Activated CD4-positive, alpha-beta T cell treated with anti-CD3 and anti-CD28 coated beads, Interleukin-2, amount 10 ng/mL, durations not matched to agents 7 days and 5 days (primary cell): ENCODE data around the gene ATP13A3. TPM values are rescaled to one million over a fixed set of nuclear protein-coding genes. Genes with fewer than 3 reads are reported as not detected.

Experiments used
- CTCF ChIA-PET: fragments of 350-600 bp; sonication (Branson Sonifier 250); formaldehyde crosslinking; loops from one replicate; lab custom pipeline; 2021; ENCODE audit warnings: antibody characterized with exemption; lab: Charles Lee
- POLR2A ChIA-PET: fragments of 350-600 bp; sonication (Branson Sonifier 250); formaldehyde crosslinking; loops from one replicate; lab custom pipeline; 2021; ENCODE audit warnings: antibody characterized with exemption; lab: Charles Lee
- DNase-seq: peaks from one replicate; pipeline ENCODE4 v3.0.0-alpha.2; 2020
- H3K27ac Mint-ChIP-seq: one replicate; pipeline ENCODE4 v1.8.0; 2021; ENCODE audit warnings: mild to moderate bottlenecking, moderate library complexity, mixed read lengths
- H3K27me3 Mint-ChIP-seq: one replicate; pipeline ENCODE4 v1.8.0; 2021; ENCODE audit warnings: mixed read lengths
- H3K36me3 Mint-ChIP-seq: one replicate; pipeline ENCODE4 v1.8.0; 2021; ENCODE audit warnings: low read depth, mixed read lengths
- H3K4me1 Mint-ChIP-seq: one replicate; pipeline ENCODE4 v1.8.0; 2021; ENCODE audit warnings: mixed read lengths
- H3K4me3 Mint-ChIP-seq: one replicate; pipeline ENCODE4 v1.8.0; 2021; ENCODE audit warnings: mild to moderate bottlenecking, moderate library complexity, mixed read lengths
- H3K9me3 Mint-ChIP-seq: one replicate; pipeline ENCODE4 v1.8.0; 2021; ENCODE audit warnings: mixed read lengths
- total RNA-seq, 2 experiments: library from RNA; stranded (reverse); gene quantifications; one replicate each; pipeline ENCODE4 v1.2.3, GENCODE V29; 2021

Gene ATP13A3
- total RNA-seq, 2 experiments from 2014 or later, result 59.2 to 73.8 TPM

- Mint-ChIP-seq H3K36me3 (peaks cover 33% of the 10 kb centered on the region), H3K27me3 (no peaks in the 10 kb centered on the region), H3K4me1 (peaks cover 2% of the 10 kb centered on the region), H3K27ac (no peak overlapping the region), H3K4me3 (no peak overlapping the region), H3K9me3 (no peaks in the 10 kb centered on the region)
- ChIA-PET CTCF (no interaction called here), POLR2A (no interaction called here)
- DNase-seq, result no peak
These were observed 68.1 kb downstream of the ATP13A3 start for GRCh38 chr3:194418671-194419070.

- peaks cover 21% of the 10 kb centered on the region for H3K36me3 Mint-ChIP-seq
- ChIA-PET CTCF (interaction anchor here (1.3 to 1.4 kb wide), 2 partner anchors 10 to 67 kb away, joined by 3 to 6 read pairs; no protein-coding TSS in a partner anchor), POLR2A (no interaction called here)
- DNase-seq, result no peak
- no peaks in the 10 kb centered on the region for H3K27me3 Mint-ChIP-seq
- H3K4me1 Mint-ChIP-seq, result peaks cover 11% of the 10 kb centered on the region
- H3K4me3 Mint-ChIP-seq, result no peak overlapping the region
- H3K9me3 Mint-ChIP-seq, result no peaks in the 10 kb centered on the region
- H3K27ac Mint-ChIP-seq, result no peak overlapping the region
These were observed 79.4 kb downstream of the ATP13A3 start for GRCh38 chr3:194407423-194407822.

- H3K4me3 Mint-ChIP-seq, result no peak overlapping the region
- H3K4me1 Mint-ChIP-seq, result peaks cover 3% of the 10 kb centered on the region
- H3K36me3 Mint-ChIP-seq, result peaks cover 18% of the 10 kb centered on the region
- H3K27me3 Mint-ChIP-seq, result no peaks in the 10 kb centered on the region
- CTCF ChIA-PET, result interaction anchor here (0.6 to 1.3 kb wide), 4 partner anchors 8 to 162 kb away, joined by 3 read pairs; no protein-coding TSS in a partner anchor
- no peak for DNase-seq
- no peak overlapping the region for H3K27ac Mint-ChIP-seq
- POLR2A ChIA-PET, result no interaction called here
- no peaks in the 10 kb centered on the region for H3K9me3 Mint-ChIP-seq
These were observed 81.0 kb downstream of the ATP13A3 start for GRCh38 chr3:194405766-194406165.

GRCh38 chr3:194404365-194405140, 82.2 kb downstream of the ATP13A3 start:
- H3K27me3 Mint-ChIP-seq, result no peaks in the 10 kb centered on the region
- H3K36me3 Mint-ChIP-seq, result peaks cover 17% of the 10 kb centered on the region
- H3K27ac Mint-ChIP-seq, result no peak overlapping the region
- CTCF ChIA-PET, result interaction anchor here (0.6 kb wide), 2 partner anchors 70 to 763 kb away, joined by 3 read pairs; no protein-coding TSS in a partner anchor
- H3K4me1 Mint-ChIP-seq, result peaks cover 10% of the 10 kb centered on the region
- H3K9me3 Mint-ChIP-seq, result no peaks in the 10 kb centered on the region
- H3K4me3 Mint-ChIP-seq, result no peak overlapping the region
- POLR2A ChIA-PET, result no interaction called here
- peak; percentile 71 for DNase-seq

- peaks cover 16% of the 10 kb centered on the region for H3K27me3 Mint-ChIP-seq
- H3K27ac Mint-ChIP-seq, result no peak overlapping the region
- CTCF ChIA-PET, result interaction anchor here (0.5 to 1.5 kb wide), 2 partner anchors 66 to 1494 kb away, joined by 4 to 5 read pairs; no protein-coding TSS in a partner anchor
- no peak overlapping the region for H3K4me3 Mint-ChIP-seq
- POLR2A ChIA-PET, result interaction anchor here (0.6 kb wide), 1 partner anchor 2000 kb away, joined by 3 read pairs; no protein-coding TSS in a partner anchor
- DNase-seq, result no peak
- peaks cover 36% of the 10 kb centered on the region for H3K4me1 Mint-ChIP-seq
- peaks cover 6% of the 10 kb centered on the region for H3K36me3 Mint-ChIP-seq
- no peaks in the 10 kb centered on the region for H3K9me3 Mint-ChIP-seq
These were observed 84.9 kb downstream of the ATP13A3 start for GRCh38 chr3:194401868-194402329.

GRCh38 chr3:194401346-194401745, 85.5 kb downstream of the ATP13A3 start:
- ChIA-PET CTCF (interaction anchor here (0.6 to 1.5 kb wide), 3 partner anchors 65 to 235 kb away, joined by 3 to 5 read pairs (median 4); no protein-coding TSS in a partner anchor), POLR2A (no interaction called here)
- peaks cover 6% of the 10 kb centered on the region for H3K36me3 Mint-ChIP-seq
- no peak overlapping the region for H3K27ac Mint-ChIP-seq
- H3K9me3 Mint-ChIP-seq, result no peaks in the 10 kb centered on the region
- no peak overlapping the region for H3K4me3 Mint-ChIP-seq
- DNase-seq, result no peak
- H3K4me1 Mint-ChIP-seq, result peaks cover 40% of the 10 kb centered on the region
- H3K27me3 Mint-ChIP-seq, result peaks cover 16% of the 10 kb centered on the region

GRCh38 chr3:194399874-194400411, 86.9 kb downstream of the ATP13A3 start:
- ChIA-PET CTCF (interaction anchor here (0.8 to 1.2 kb wide), 3 partner anchors 41 to 730 kb away, joined by 3 read pairs; no protein-coding TSS in a partner anchor), POLR2A (no interaction called here)
- H3K9me3 Mint-ChIP-seq, result no peaks in the 10 kb centered on the region
- no peak overlapping the region for H3K4me3 Mint-ChIP-seq
- peak overlapping the region; percentile 37 for H3K27ac Mint-ChIP-seq
- H3K4me1 Mint-ChIP-seq, result peaks cover 54% of the 10 kb centered on the region
- H3K27me3 Mint-ChIP-seq, result peaks cover 16% of the 10 kb centered on the region
- DNase-seq, result no peak
- H3K36me3 Mint-ChIP-seq, result peaks cover 6% of the 10 kb centered on the region

- POLR2A ChIA-PET, result no interaction called here
- H3K9me3 Mint-ChIP-seq, result no peaks in the 10 kb centered on the region
- peaks cover 54% of the 10 kb centered on the region for H3K4me1 Mint-ChIP-seq
- no peak for DNase-seq
- CTCF ChIA-PET, result interaction anchor here (0.8 to 1.2 kb wide), 4 partner anchors 42 to 729 kb away, joined by 3 read pairs; no protein-coding TSS in a partner anchor
- peak within 1 kb of the TSS; percentile 73 for H3K4me3 Mint-ChIP-seq
- H3K27me3 Mint-ChIP-seq, result peaks cover 16% of the 10 kb centered on the region
- peak within 1 kb of the TSS; percentile 86 for H3K27ac Mint-ChIP-seq
- peaks cover 6% of the 10 kb centered on the region for H3K36me3 Mint-ChIP-seq
These were observed 87.6 kb downstream of the ATP13A3 start, which contains the start of gene GP5 for GRCh38 chr3:194399166-194399565. Gene GP5 (minus strand): TSS chr3:194399266. CDS start chr3:194398282, 984 bp downstream.

- Mint-ChIP-seq H3K9me3 (no peaks in the 10 kb centered on the region), H3K27ac (peak overlapping the region; percentile 86), H3K4me1 (peaks cover 54% of the 10 kb centered on the region), H3K36me3 (peaks cover 6% of the 10 kb centered on the region), H3K27me3 (peaks cover 17% of the 10 kb centered on the region), H3K4me3 (peak overlapping the region; percentile 73)
- ChIA-PET POLR2A (no interaction called here), CTCF (interaction anchor here (0.5 to 2.6 kb wide), 12 partner anchors 8 to 916 kb away, joined by 3 to 8 read pairs (median 4); no protein-coding TSS in a partner anchor)
- DNase-seq, result peak; percentile 26
These were observed 89.0 kb downstream of the ATP13A3 start for GRCh38 chr3:194397757-194398312.

- Mint-ChIP-seq H3K9me3 (no peaks in the 10 kb centered on the region), H3K4me1 (peaks cover 54% of the 10 kb centered on the region), H3K4me3 (peak overlapping the region; percentile 73), H3K27ac (peak overlapping the region; percentile 86), H3K36me3 (peaks cover 4% of the 10 kb centered on the region), H3K27me3 (peaks cover 20% of the 10 kb centered on the region)
- ChIA-PET CTCF (interaction anchor here (0.5 to 2.6 kb wide), 11 partner anchors 9 to 916 kb away, joined by 3 to 11 read pairs (median 4); no protein-coding TSS in a partner anchor), POLR2A (interaction anchor here (0.6 to 0.7 kb wide), 2 partner anchors 19 to 142 kb away, joined by 3 read pairs; no protein-coding TSS in a partner anchor)
- DNase-seq, result peak; percentile 37
These were observed 89.7 kb downstream of the ATP13A3 start for GRCh38 chr3:194396859-194397756.

GRCh38 chr3:194396539-194396858, 90.3 kb downstream of the ATP13A3 start:
- no peak for DNase-seq
- no peaks in the 10 kb centered on the region for H3K9me3 Mint-ChIP-seq
- ChIA-PET CTCF (interaction anchor here (0.8 to 2.6 kb wide), 4 partner anchors 9 to 62 kb away, joined by 3 to 11 read pairs (median 6); no protein-coding TSS in a partner anchor), POLR2A (interaction anchor here (0.6 to 0.7 kb wide), 2 partner anchors 20 to 141 kb away, joined by 3 read pairs; no protein-coding TSS in a partner anchor)
- H3K27me3 Mint-ChIP-seq, result peaks cover 20% of the 10 kb centered on the region
- peak overlapping the region; percentile 66 for H3K4me3 Mint-ChIP-seq
- peak overlapping the region; percentile 84 for H3K27ac Mint-ChIP-seq
- H3K36me3 Mint-ChIP-seq, result peaks cover 4% of the 10 kb centered on the region
- peaks cover 54% of the 10 kb centered on the region for H3K4me1 Mint-ChIP-seq
